ENCODE measurements around the gene CTSC.

The CTSC gene

GRCh38 chr11:88315981-88316441, 21.5 kb downstream of the CTSC start:
- no peak for TF ChIP-seq CTCF (IDR thresholded peaks at IDR 0.05; ENCODE audit: insufficient read depth, low read length, poor library complexity, severe bottlenecking)
- DNase-seq (ENCODE audit: extremely low read depth, insufficient read length): no peak
- no peaks in the 10 kb centered on the region for H3K27me3 ChIP-seq (replicated peaks; ENCODE audit: control insufficient read depth, insufficient read depth, low read length)
- H3K4me3 ChIP-seq (replicated peaks; ENCODE audit: low read depth, low read length): no peak overlapping the region
- H3K36me3 ChIP-seq (ENCODE audit: control insufficient read depth, insufficient read depth, low read length): peaks cover 2% of the 10 kb centered on the region; the same call in 1 of the 2 replicates

DNA sequence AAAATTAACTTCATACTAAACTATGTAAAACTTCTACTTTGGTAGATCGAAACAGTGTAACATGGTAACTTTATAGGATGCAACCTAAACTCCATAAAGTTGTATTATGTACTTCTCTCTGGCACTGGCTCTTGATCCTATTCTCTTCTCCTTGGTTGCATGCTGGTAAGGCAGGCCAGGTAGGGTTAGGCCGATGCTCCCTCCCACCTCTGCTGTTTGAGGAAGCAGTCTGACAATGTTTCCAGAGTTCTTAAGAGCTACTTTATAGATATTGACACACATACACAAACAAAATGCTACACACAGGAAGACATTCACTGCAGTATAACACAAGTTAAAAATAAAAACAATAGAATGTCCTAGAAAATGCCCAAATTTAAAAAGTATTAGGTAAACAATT, 22.5 kb downstream of the CTSC start:
- Histone ChIP-seq H3K4me3 (replicated peaks; ENCODE audit: low read depth, low read length) (no peak overlapping the region), H3K36me3 (ENCODE audit: control insufficient read depth, insufficient read depth, low read length) (peaks cover 2% of the 10 kb centered on the region; the same call in 1 of the 2 replicates), H3K27me3 (replicated peaks; ENCODE audit: control insufficient read depth, insufficient read depth, low read length) (no peaks in the 10 kb centered on the region)
- TF ChIP-seq CTCF (IDR thresholded peaks at IDR 0.05; ENCODE audit: insufficient read depth, low read length, poor library complexity, severe bottlenecking): no peak
- DNase-seq (ENCODE audit: extremely low read depth, insufficient read length): no peak

DNA sequence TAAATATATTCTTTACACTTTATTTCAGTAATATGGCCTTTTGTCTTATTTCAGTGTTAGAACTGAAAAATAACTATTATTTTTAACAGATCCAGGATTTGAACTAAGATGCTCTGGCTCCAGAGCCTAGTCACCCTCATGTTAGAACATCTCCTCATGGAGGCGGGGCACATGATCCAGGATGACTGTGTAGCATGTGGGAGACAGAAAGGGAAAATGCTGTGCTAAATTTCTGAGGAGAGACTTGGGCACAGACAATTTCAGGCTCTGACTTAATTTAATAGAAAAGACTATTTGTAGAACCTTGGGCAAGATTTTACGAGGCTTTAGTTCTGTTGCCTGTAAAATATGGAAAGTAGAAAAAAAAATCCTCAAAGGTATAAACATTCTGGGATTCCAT, 24.1 kb downstream of the CTSC start:
- H3K4me3 ChIP-seq (replicated peaks; ENCODE audit: low read depth, low read length): no peak overlapping the region
- no peak for TF ChIP-seq CTCF (IDR thresholded peaks at IDR 0.05; ENCODE audit: insufficient read depth, low read length, poor library complexity, severe bottlenecking)
- H3K27me3 ChIP-seq (replicated peaks; ENCODE audit: control insufficient read depth, insufficient read depth, low read length): no peaks in the 10 kb centered on the region
- DNase-seq (ENCODE audit: extremely low read depth, insufficient read length): no peak
- peaks cover 4% of the 10 kb centered on the region; the same call in 1 of the 2 replicates for H3K36me3 ChIP-seq (ENCODE audit: control insufficient read depth, insufficient read depth, low read length)

- DNase-seq (ENCODE audit: extremely low read depth, insufficient read length): no peak
- no peak overlapping the region for H3K4me3 ChIP-seq (replicated peaks; ENCODE audit: low read depth, low read length)
- no peaks in the 10 kb centered on the region for H3K27me3 ChIP-seq (replicated peaks; ENCODE audit: control insufficient read depth, insufficient read depth, low read length)
- peaks cover 4% of the 10 kb centered on the region; the same call in 1 of the 2 replicates for H3K36me3 ChIP-seq (ENCODE audit: control insufficient read depth, insufficient read depth, low read length)
- no peak for TF ChIP-seq CTCF (IDR thresholded peaks at IDR 0.05; ENCODE audit: insufficient read depth, low read length, poor library complexity, severe bottlenecking)
These were observed 24.9 kb downstream of the CTSC start for GRCh38 chr11:88312628-88313027.

- no peak for DNase-seq (ENCODE audit: extremely low read depth, insufficient read length)
- Histone ChIP-seq H3K4me3 (replicated peaks; ENCODE audit: low read depth, low read length) (no peak overlapping the region), H3K27me3 (replicated peaks; ENCODE audit: control insufficient read depth, insufficient read depth, low read length) (no peaks in the 10 kb centered on the region), H3K36me3 (ENCODE audit: control insufficient read depth, insufficient read depth, low read length) (peaks cover 9% of the 10 kb centered on the region; the same call in 1 of the 2 replicates)
- TF ChIP-seq CTCF (IDR thresholded peaks at IDR 0.05; ENCODE audit: insufficient read depth, low read length, poor library complexity, severe bottlenecking): no peak
These were observed 27.3 kb downstream of the CTSC start for GRCh38 chr11:88310246-88310645.

GRCh38 chr11:88308576-88308975, 29.0 kb downstream of the CTSC start:
- DNase-seq (ENCODE audit: extremely low read depth, insufficient read length): no peak
- TF ChIP-seq CTCF (IDR thresholded peaks at IDR 0.05; ENCODE audit: insufficient read depth, low read length, poor library complexity, severe bottlenecking): no peak
- Histone ChIP-seq H3K27me3 (replicated peaks; ENCODE audit: control insufficient read depth, insufficient read depth, low read length) (no peaks in the 10 kb centered on the region), H3K4me3 (replicated peaks; ENCODE audit: low read depth, low read length) (no peak overlapping the region), H3K36me3 (ENCODE audit: control insufficient read depth, insufficient read depth, low read length) (peaks cover 11% of the 10 kb centered on the region)
